HepG2 (cell line): Measurements from ENCODE around the gene HOXD3. TPM values are rescaled to one million over a fixed set of nuclear protein-coding genes. Genes with fewer than 3 reads are reported as not detected.

ENCODE experiments used
- BRCA1 ChIP-seq: sonication (generic); formaldehyde crosslinking; IDR thresholded peaks from 2 replicates; pipeline ENCODE4 v1.4.0; 2020; ENCODE audit warnings: missing genetic modification reagents
- CENPBD1 ChIP-seq: sonication (generic); formaldehyde crosslinking; IDR thresholded peaks from 2 replicates; pipeline ENCODE4 v1.8.0; 2022; ENCODE audit warnings: missing genetic modification reagents, low read depth, mild to moderate bottlenecking, borderline replicate concordance
- HCFC1 ChIP-seq: fragments of 150-350 bp; IDR thresholded peaks from 2 replicates; pipeline ENCODE4 v1.6.1; 2014; ENCODE audit warnings: low read depth, low read length
- MNT ChIP-seq: fragments of 450-650 bp; IDR thresholded peaks from 2 replicates; pipeline ENCODE4 v1.6.1; 2016
- MTA3 ChIP-seq: sonication (generic); formaldehyde crosslinking; IDR thresholded peaks from 2 replicates; pipeline ENCODE4 v1.4.0; 2020; ENCODE audit warnings: missing genetic modification reagents
- NRL ChIP-seq: sonication (generic); formaldehyde crosslinking; IDR thresholded peaks from 2 replicates; pipeline ENCODE4 v1.5.0; 2020; ENCODE audit warnings: missing genetic modification reagents, mild to moderate bottlenecking, moderate library complexity, borderline replicate concordance
- RFXAP ChIP-seq: sonication (generic); formaldehyde crosslinking; IDR thresholded peaks from 2 replicates; pipeline ENCODE4 v1.4.0; 2020; ENCODE audit warnings: missing genetic modification reagents, borderline replicate concordance
- STAT6 ChIP-seq: sonication (generic); formaldehyde crosslinking; IDR thresholded peaks from 2 replicates; pipeline ENCODE4 v1.4.0; 2020; ENCODE audit warnings: missing genetic modification reagents, mild to moderate bottlenecking, borderline replicate concordance
- ZNF263 ChIP-seq: sonication (generic); formaldehyde crosslinking; IDR thresholded peaks from 2 replicates; pipeline ENCODE4 v1.4.0; 2020; ENCODE audit warnings: missing genetic modification reagents
- ZNF609 ChIP-seq: sonication (generic); formaldehyde crosslinking; IDR thresholded peaks from 2 replicates; pipeline ENCODE4 v1.4.0; 2020; ENCODE audit warnings: mild to moderate bottlenecking, missing genetic modification reagents, borderline replicate concordance
- ZNF646 ChIP-seq: sonication (generic); formaldehyde crosslinking; IDR thresholded peaks from 2 replicates; pipeline ENCODE4 v1.9.0; 2021; ENCODE audit warnings: mild to moderate bottlenecking, missing genetic modification reagents
- ZNF7 ChIP-seq: IDR thresholded peaks from 2 replicates; pipeline ENCODE4 v1.6.1; 2016; ENCODE audit warnings: missing biosample characterization, missing genetic modification reagents
- polyA plus RNA-seq, 8 experiments: library from polyadenylated mRNA; depleted of rRNA in 3 of 8; stranded (reverse) in 7 of 8; unstranded in 1 of 8; fragments of >200 nt; fragmentation: Illumina TruSeq in 4 of 8; extraction: Trizol in 4 of 8; gene quantifications; 2 replicates each; pipeline versions ENCODE4 v1.2.1 to v1.2.3, GENCODE V29; 2011 to 2016; ENCODE audit warnings: low read depth in 4 of 8, missing spikeins in 1 of 8, mixed read lengths in 1 of 8; ENCODE audit not compliant: insufficient read depth in 1 of 8
- total RNA-seq, 5 experiments: library from RNA; depleted of rRNA; stranded (reverse); fragments of >200 nt; fragmentation: Illumina TruSeq; extraction: Trizol; gene quantifications; 2 replicates each; pipeline ENCODE4 v1.2.3, GENCODE V29; 2016; ENCODE audit warnings: low read depth in 1 of 5

Gene HOXD3
- total and polyA plus RNA-seq, 2 of the 13 experiments (the other 11 are each of a cell fraction or from before 2014, with no cell fraction given): 0.05 to 0.09 TPM

GRCh38 chr2:176187200-176187898 lies 30.2 kb downstream of the HOXD3 start (continued):
- TF ChIP-seq CENPBD1: no peak
- no peak for TF ChIP-seq HCFC1
- TF ChIP-seq RFXAP (CRISPR knock-in tag): no peak
- no peak for TF ChIP-seq MNT
- TF ChIP-seq ZNF646 (CRISPR knock-in tag): no peak
- no peak for TF ChIP-seq MTA3
- TF ChIP-seq STAT6 (CRISPR knock-in tag): no peak
- 0 out of 2 replicates have a peak, but pooled peaks have one; percentile 16 for TF ChIP-seq BRCA1 (CRISPR knock-in tag)
- TF ChIP-seq ZNF263 (CRISPR knock-in tag): no peak
- no peak for TF ChIP-seq ZNF7 (CRISPR knock-in tag)
- no peak for TF ChIP-seq NRL (CRISPR knock-in tag)
- peak; percentile 60; the same call in 1 of the 2 replicates for TF ChIP-seq ZNF609
